Germinal center (tissue), 1 donor: ENCODE results near the gene CAP1.
"Not testable (repeated sequence)": the region's sequence is repeated elsewhere in the genome, so short reads cannot be mapped to it uniquely, and the experiment has no call there.

Source experiments
- DNase-seq: peaks from one replicate; pipeline ENCODE4 v3.0.0; 2012; ENCODE audit warnings: mixed read lengths, low spot score

CAP1 gene

GRCh38 chr1:40059338-40059959, 18.9 kb downstream of the CAP1 start:
- DNase-seq, result peak; percentile 20

DNA sequence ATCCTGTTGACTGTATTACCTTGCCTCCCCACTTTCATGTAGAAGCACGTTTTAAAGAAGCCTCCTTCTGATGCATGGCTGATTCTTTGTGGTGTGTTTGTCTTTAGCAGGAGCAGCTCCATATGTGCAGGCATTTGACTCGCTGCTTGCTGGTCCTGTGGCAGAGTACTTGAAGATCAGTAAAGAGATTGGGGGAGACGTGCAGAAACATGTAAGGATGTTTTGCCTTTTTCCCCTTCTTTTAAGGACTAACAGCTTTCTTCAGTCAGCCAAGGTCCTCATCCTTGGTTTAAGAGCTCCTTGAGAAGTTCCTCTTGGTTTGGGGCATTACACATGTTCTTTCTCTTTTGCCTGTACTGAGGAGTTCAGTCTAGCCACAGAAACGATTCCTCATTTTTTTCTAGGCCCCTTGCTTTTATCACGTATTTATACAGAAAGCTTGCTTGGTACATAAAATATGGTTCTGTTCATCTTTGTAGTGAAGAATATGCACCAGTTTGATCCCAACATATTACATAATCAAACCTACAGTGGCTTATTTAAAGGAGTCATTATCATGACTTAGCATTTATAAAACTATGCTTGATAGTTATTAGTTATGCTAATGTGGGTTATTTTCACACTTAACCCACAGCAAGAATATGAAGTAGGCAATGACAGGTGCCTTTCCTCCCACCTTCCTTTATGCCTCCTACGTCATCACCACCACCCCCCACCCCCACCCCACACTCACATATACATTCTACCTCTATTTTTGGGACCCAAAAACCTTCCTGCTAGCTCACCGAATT, 19.6 kb downstream of the CAP1 start:
- DNase-seq, result no peak

- peak; percentile 76 for DNase-seq
These were observed 24.4 kb downstream of the CAP1 start for GRCh38 chr1:40064797-40065499.

DNA sequence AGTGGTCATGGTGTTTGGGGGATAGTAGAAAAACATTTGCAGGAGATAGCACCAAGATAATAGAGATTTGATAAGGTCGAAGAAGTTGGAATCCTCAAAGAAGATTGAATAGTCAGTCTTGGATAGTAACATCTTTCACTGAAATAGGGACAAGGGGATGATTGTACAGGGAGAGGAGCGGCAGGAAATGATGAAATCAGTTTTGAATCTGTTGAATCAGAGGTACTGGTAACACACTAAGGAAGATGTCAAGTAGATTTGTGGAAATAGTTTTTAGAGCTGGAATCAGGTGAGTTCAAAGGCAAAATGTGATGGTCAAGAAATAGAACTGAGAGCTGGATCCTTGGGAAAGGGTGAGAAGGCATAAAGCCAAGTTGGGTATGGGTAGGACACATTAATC, 26.5 kb downstream of the CAP1 start:
- no peak for DNase-seq

DNA sequence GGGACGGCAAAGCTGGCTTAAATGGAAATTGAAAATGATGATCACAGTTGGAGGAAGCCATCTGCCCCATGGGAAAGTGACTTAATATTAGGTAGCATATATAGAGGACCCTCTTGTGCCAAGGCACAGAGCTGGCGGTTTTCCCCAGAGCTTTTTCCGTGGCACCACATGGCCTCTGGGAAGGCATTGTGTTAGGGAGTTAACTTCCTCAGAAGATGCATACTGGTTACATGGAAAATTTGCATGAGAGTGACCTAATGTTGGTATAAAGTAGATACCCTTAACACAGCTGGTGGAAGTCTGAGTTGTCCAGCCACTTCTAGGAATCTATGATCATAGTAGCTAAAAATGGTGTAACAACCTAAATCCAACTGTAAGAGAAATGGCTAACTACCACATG, 27.3 kb downstream of the CAP1 start:
- no peak for DNase-seq

DNA sequence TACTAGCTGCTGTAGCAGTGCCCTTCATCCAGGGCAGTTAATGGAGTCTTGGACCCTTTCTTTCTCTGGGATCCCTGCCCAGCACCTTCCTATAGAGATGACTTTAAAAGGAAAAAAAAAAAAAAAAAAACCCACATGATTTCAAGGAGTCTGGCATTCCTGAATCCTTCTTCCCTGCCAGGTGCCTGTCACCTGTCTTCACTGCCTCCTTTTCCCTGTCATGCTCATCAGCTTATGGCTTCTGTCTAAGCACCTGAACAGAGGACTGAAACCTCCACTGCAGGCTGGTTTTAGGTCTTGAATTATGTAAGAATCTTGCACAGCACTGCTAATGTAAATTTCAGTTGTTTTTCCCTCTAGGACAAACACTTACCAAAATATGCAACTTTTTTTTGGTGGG, 31.6 kb downstream of the CAP1 start:
- DNase-seq, result no peak

- no peak for DNase-seq
These were observed 32.5 kb downstream of the CAP1 start for GRCh38 chr1:40073062-40073461.

DNA sequence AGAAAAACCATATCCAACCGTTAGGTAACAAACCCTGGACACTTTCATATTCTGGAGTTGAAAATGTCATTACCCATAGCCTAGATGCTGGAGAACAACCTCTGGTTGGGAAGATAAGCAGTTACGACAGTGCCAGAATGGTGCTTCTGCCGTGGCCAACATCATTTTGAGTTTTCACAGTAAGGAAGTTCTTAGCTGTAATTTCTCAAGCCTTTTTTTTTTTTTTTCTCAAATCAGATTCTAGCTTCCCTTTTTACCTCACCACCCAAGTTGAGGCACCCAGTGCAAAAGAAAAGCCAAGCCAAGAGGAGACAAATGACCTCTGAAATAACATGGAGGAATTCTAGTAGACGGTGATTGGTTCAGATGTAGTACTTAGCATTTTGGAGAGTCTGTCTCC, 34.7 kb downstream of the CAP1 start:
- DNase-seq, result no peak

GRCh38 chr1:40076895-40077312, 36.4 kb downstream of the CAP1 start:
- no peak for DNase-seq

GRCh38 chr1:40078512-40079333, 38.2 kb downstream of the CAP1 start:
- DNase-seq, result peak; percentile 55

GRCh38 chr1:40079774-40080400, 39.4 kb downstream of the CAP1 start:
- DNase-seq, result no peak

- no peak for DNase-seq
These were observed 41.3 kb downstream of the CAP1 start for GRCh38 chr1:40081871-40082270.

GRCh38 chr1:40084750-40085149, 44.2 kb downstream of the CAP1 start:
- DNase-seq, result not testable (repeated sequence)

DNA sequence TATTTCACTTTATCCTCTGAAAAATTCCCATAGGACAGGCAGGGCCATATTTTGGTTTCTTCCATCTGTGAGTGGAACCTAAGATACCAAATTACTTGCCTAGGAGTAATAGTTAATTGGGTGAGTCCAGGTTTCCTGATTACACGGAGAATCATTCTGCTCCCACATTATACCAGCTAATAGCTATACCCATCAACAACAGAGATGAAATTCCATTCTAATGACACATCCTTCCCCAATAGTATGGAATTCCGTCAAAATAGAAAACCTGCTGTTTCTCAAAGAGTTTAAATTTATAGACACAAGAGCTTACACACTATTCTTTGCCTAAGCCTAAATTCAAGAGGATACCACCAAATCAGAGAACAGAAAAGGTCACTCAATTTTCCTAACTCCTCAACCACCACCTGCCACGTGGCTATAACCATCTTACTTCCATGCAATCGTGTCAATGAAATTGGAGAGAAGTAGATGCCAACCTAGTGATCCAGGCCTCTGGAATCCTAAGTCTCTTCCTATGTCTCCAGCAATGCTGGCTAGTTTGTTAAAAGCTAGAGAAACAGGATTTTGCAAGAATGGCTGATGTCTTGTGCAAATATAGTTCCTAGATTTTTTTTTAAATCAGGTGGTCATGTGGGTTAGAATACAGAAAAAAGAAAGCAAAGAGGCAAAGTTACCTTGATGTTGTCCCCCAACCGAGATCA, 50.3 kb downstream of the CAP1 start:
- DNase-seq, result no peak

DNA sequence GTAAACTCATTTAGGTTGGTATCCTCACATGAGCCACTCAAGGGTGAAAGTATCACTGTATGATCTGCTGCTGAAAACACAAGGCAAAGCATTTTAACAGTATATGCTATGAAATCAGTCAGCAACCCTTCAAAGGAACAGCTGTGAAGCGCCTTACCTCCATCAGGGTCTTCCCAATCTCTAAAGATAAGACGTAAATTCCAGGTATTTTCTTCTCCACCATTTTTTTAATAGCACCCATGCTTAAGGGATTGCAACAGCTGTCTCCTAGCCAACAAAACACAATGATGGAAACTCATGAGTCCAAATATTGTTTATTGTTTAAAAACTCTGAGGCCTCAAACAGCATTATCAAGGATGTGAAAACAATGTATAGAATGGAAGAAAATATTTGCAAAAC, 51.7 kb downstream of the CAP1 start:
- no peak for DNase-seq

GRCh38 chr1:40092706-40093639, 52.4 kb downstream of the CAP1 start:
- no peak for DNase-seq

DNA sequence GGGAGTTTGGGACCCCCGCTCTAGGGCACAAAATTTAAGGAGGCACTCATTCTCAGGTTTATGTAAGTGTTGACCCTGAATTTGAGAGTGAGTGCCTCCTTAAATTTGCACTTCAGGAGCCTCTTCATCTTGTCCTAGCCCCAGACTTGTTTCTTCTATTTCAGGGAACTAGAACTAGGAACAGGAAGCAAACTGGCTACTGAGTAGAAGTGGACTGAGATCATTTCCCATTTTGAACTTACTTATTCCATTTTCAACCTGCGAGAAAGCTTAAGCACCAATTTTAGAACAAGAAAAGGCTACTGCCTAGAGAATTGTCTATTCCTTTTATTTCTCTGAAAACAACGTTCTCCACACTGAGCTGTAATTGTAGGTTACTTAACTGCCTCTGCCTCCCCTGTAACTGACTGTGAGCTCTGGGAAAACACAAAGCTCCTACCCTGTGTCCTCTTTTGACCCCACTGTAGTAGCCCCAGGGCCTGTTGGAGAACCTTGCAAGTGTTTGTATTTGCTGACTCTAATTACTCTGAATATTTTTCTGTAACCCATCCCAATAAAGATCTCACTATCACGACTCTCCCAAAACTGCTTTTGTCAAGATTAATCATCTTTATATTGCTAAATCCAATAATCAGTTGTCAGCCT, 54.1 kb downstream of the CAP1 start:
- DNase-seq, result no peak

GRCh38 chr1:40095806-40096205, 55.3 kb downstream of the CAP1 start:
- DNase-seq, result no peak

DNA sequence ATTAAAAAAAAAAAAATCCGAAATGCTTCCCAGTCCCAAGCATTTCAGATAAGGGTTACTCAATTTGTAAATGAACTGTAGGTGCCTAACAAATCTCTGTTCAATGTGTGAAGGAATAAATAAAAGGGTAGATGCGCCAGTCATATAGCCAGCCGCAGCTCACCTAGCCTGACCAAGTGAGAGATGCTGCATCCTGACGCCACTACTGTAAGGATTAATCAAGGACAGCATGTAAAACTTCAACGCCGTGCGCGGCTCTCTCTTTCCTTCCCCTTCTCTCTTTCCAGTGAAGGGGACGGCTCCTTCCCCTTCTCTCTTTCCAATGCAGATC, 56.1 kb downstream of the CAP1 start:
- DNase-seq, result peak; percentile 18
